ENCODE results near the gene EIF2B4. TPM values are rescaled to one million over a fixed set of nuclear protein-coding genes. Genes with fewer than 3 reads are reported as not detected.
A peak's percentile ranks its signal among the peaks of the same experiment; 100 is the strongest.

EIF2B4 gene
- total RNA-seq, 1 experiment from 2014 or later: 67.2 TPM

DNA sequence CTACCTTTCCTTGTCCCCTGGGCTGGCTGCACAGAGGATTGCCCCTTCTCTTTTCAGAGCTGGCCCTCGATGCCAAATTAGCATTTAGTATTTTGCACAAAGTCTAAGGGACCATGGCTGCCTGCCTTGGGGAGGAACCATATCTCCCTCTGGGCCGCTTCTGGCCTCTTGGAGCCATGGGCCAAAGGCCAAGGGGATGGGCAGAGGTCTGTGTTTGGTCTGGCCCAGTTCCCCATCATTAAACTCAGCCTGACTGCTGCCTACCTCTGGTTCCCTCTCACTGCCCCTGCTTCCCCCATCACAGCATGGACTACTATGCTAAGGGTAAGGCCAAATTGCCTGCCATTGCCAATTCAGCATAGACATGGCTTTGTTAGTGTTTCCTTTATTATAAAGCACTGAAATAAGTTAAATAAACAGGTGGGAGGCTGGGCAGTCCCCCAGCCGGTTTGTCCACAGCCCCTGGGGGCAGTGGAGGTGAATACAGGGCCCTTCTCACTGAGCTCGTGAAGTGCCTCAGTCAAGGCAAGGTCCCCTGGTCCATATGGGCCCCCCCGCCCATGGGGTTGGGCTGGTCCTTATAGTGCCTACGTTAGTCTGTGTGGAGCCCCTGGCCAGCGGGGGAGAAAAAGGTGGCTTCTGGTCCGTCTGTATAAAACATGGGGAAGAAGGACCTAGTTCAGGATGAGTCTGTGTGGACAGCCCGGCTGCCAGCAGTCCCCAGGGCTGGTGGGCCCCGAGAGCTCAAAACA lies 6.9 kb upstream of the EIF2B4 start:
- Histone ChIP-seq H3K56ac (ENCODE audit: insufficient read length, low read depth, low read length) (no peak overlapping the region), H2BK12ac (ENCODE audit: insufficient read length, low read depth, low read length) (no peak overlapping the region), H2BK120ac (ENCODE audit: low read depth, low read length, poor library complexity, severe bottlenecking) (no peak overlapping the region), H4K5ac (ENCODE audit: insufficient read length, low read depth, low read length) (no peak overlapping the region), H3K4ac (ENCODE audit: low read depth, low read length) (no peak overlapping the region), H3K9me3 (ENCODE audit: control insufficient read depth, low read depth, low read length) (no peaks in the 10 kb centered on the region), H3K14ac (ENCODE audit: insufficient read depth, low read length) (no peak overlapping the region), H3K4me1 (ENCODE audit: insufficient read depth, low read length) (no peaks in the 10 kb centered on the region), H3K23ac (ENCODE audit: insufficient read length, low read depth, low read length) (no peak overlapping the region), H4K91ac (ENCODE audit: insufficient read length, low read depth, low read length) (no peak overlapping the region), H3K4me2 (ENCODE audit: insufficient read depth, insufficient read length, low read length) (no peak overlapping the region), H2BK20ac (ENCODE audit: low read depth, low read length, poor library complexity, severe bottlenecking) (no peak overlapping the region), H3K27ac (ENCODE audit: insufficient read length, low read depth, low read length) (no peak overlapping the region), H2BK5ac (ENCODE audit: insufficient read length, low read length) (no peak overlapping the region), H3K27me3 (ENCODE audit: insufficient read depth, low read length) (no peaks in the 10 kb centered on the region), H4K20me1 (ENCODE audit: control insufficient read depth, insufficient read depth, insufficient read length) (no peaks in the 10 kb centered on the region), H2AK5ac (ENCODE audit: insufficient read length, low read length) (no peak overlapping the region), H2AFZ (ENCODE audit: low read length) (no peak overlapping the region), H3K23me2 (ENCODE audit: insufficient read length, low read depth, low read length, poor library complexity, severe bottlenecking) (peaks cover 12% of the 10 kb centered on the region), H3K18ac (ENCODE audit: insufficient read length, low read depth, low read length) (no peak overlapping the region), H3K79me1 (ENCODE audit: insufficient read depth, low read depth, low read length, poor library complexity, severe bottlenecking) (no peaks in the 10 kb centered on the region), H3T11ph (ENCODE audit: low read length) (no peak overlapping the region), H3K79me2 (ENCODE audit: insufficient read depth, low read length) (no peaks in the 10 kb centered on the region), H3K9ac (ENCODE audit: extremely low read depth, insufficient read length, low read length) (no peak overlapping the region), H4K8ac (replicated peaks; ENCODE audit: insufficient read length, low read depth, low read length) (no peak overlapping the region), H2BK15ac (ENCODE audit: low read depth, low read length) (no peak overlapping the region)
- DNase-seq: no peak
- Mint-ChIP-seq H3K27ac (peak overlapping the region in 2 of 3 experiments; percentile 41 to 57; a peak in 2 of 7 replicates), H3K9me3 (no peaks in the 10 kb centered on the region), H3K27me3 (ENCODE audit: low read depth) (peaks cover 1% of the 10 kb centered on the region; the same call in 1 of the 2 replicates), H3K4me1 (peaks cover 24 to 26% of the 10 kb centered on the region in 2 experiments), H3K4me3 (no peak overlapping the region; a peak in 1 of 5 replicates), H3K36me3 (ENCODE audit: insufficient read depth in 1 of 3, low read depth in 3 of 3) (peaks cover 45 to 88% (median 80%) of the 10 kb centered on the region in 3 experiments; a peak in 6 of 7 replicates)
- TF ChIP-seq CTCF (conservative IDR thresholded peaks at IDR 0.05): no peak
- no CpG with 5 or more reads among the region's 10 CpGs for WGBS (ENCODE audit: extremely low coverage, insufficient read length, low lambda C conversion rate)
